Anterior cingulate cortex (tissue), 58 donors: ENCODE results near the gene INPP4B.
"Not testable (repeated sequence)": the region's sequence is repeated elsewhere in the genome, so short reads cannot be mapped to it uniquely, and the experiment has no call there.

Source experiments
- DNase-seq, 58 donors: peaks; one replicate each; lab custom pipeline; 2025; lab: John Stamatoyannopoulos, UW

The INPP4B gene

GRCh38 chr4:142068304-142068703, 777.8 kb downstream of the INPP4B start:
- not testable (repeated sequence) for DNase-seq

GRCh38 chr4:142066562-142066961, 779.5 kb downstream of the INPP4B start:
- DNase-seq: not testable (repeated sequence)

GRCh38 chr4:142065086-142065647, 780.9 kb downstream of the INPP4B start:
- DNase-seq: no peak

GRCh38 chr4:142064181-142064580, 781.9 kb downstream of the INPP4B start:
- no peak for DNase-seq

- no peak for DNase-seq
Measured at GRCh38 chr4:142045996-142046395, 800.1 kb downstream of the INPP4B start.

- no peak for DNase-seq
Measured at GRCh38 chr4:142044271-142044670, 801.8 kb downstream of the INPP4B start.

GRCh38 chr4:142043509-142043908, 802.6 kb downstream of the INPP4B start:
- DNase-seq: no peak

- DNase-seq: no peak
Measured at GRCh38 chr4:142041788-142042187, 804.3 kb downstream of the INPP4B start.

GRCh38 chr4:142040043-142040442, 806.1 kb downstream of the INPP4B start:
- no peak for DNase-seq

GRCh38 chr4:142036795-142037583, 809.1 kb downstream of the INPP4B start:
- DNase-seq: no peak

- DNase-seq: no peak
Measured at GRCh38 chr4:142035566-142035965, 810.5 kb downstream of the INPP4B start.

- no peak for DNase-seq
Measured at GRCh38 chr4:142034101-142034500, 812.0 kb downstream of the INPP4B start.

GRCh38 chr4:142030010-142030409, 816.1 kb downstream of the INPP4B start:
- no peak for DNase-seq

- DNase-seq: no peak
Measured at GRCh38 chr4:142021761-142022160, 824.3 kb downstream of the INPP4B start.

- DNase-seq: no peak
Measured at GRCh38 chr4:142021181-142021580, 824.9 kb downstream of the INPP4B start.

GRCh38 chr4:142016031-142016430, 830.1 kb downstream of the INPP4B start:
- no peak for DNase-seq

GRCh38 chr4:142009751-142010150, 836.4 kb downstream of the INPP4B start:
- no peak for DNase-seq

GRCh38 chr4:142005519-142005918, 840.6 kb downstream of the INPP4B start:
- DNase-seq: no peak

- no peak for DNase-seq
Measured at GRCh38 chr4:141999446-142000143, 846.5 kb downstream of the INPP4B start.

- DNase-seq: no peak
Measured at GRCh38 chr4:141995056-141995455, 851.0 kb downstream of the INPP4B start.

GRCh38 chr4:141977433-141977832, 868.7 kb downstream of the INPP4B start:
- DNase-seq: no peak
